HG02763 (cell line): ENCODE results near the gene CA14.
"Not testable (repeated sequence)": the region's sequence is repeated elsewhere in the genome, so short reads cannot be mapped to it uniquely, and the experiment has no call there.

Experiments used
- ATAC-seq: cut with Tn5 transposase; IDR thresholded peaks from one replicate; pipeline ENCODE4 v1.9.1; 2021; ENCODE audit warnings: mild to moderate bottlenecking, moderate library complexity; ENCODE audit not compliant: unreplicated experiment

CA14 gene

DNA sequence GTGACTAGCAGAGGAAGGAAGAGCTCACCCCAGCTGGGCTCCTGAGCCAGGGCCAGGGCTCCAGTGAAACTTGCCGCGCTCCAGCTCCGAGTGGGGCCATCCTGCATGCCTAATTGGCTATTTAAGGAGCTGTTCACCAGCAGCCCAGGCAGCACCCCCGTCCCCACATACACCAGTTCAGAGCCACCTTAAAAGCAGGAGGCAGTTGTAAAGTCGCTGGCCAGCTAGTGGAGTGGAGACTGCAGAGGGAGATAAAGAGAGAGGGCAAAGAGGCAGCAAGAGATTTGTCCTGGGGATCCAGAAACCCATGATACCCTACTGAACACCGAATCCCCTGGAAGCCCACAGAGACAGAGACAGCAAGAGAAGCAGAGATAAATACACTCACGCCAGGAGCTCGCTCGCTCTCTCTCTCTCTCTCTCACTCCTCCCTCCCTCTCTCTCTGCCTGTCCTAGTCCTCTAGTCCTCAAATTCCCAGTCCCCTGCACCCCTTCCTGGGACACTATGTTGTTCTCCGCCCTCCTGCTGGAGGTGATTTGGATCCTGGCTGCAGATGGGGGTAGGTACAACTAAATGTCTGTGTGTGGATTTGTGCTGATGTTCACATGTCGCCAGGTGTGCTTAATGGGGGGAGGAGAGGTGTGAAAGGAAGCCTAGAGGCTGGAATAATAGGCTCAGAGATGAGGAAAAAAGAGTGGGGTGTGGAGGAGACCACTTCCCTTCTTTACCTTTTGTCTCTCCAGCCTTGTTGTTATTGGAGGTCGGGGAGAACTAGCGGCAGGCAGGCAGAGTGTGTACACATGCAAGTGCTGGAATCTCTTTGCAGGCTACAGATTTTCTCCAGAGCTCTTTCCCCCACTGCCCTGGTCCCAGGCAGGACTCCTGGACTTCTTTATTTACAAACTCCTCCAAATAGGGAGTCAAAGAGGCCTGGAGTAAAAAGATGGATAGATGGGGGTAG lies at the start of gene CA14:
Gene CA14 (plus strand): TSS at position 151 of the 962 bp plus-strand sequence. CDS start 355 bp downstream, at position 506.
- no peak for ATAC-seq

DNA sequence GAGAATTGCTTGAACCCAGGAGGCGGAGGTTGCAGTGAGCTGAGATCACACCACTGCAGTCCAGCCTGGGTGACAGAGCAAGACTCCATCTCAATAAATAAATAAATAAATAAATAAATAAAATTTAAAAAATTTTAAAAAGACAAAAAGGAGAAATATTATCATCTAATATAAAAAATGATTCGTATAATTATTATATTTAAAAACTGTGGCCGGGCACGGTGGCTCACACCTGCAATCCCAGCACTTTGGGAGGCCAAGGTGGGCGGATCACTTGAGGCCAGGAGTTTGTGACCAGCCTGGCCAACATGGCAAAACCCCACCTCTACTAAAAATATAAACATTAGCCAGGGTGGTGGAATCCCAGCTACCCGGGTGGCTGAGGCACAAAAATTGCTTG lies 49.1 kb upstream of the CA14 start:
- not testable (repeated sequence) for ATAC-seq

DNA sequence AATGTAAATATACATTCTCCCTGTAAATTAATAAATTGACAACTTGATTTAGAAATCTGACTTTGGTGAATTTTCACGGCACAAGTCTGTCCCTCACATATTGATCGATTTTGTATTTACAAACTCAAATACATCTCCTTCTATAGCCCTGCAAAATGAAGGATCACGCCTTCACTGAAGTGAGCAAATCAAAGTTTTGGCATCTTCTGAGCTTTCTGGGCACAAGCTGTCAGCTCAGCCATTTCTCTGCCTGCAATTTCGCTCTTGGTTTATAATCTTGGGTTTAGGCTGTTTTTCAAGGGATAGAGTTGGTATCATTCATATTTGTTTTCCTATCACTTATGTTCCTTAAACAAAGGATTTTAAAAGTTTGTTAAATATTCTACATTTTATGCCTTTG lies 47.5 kb upstream of the CA14 start:
- no peak for ATAC-seq

DNA sequence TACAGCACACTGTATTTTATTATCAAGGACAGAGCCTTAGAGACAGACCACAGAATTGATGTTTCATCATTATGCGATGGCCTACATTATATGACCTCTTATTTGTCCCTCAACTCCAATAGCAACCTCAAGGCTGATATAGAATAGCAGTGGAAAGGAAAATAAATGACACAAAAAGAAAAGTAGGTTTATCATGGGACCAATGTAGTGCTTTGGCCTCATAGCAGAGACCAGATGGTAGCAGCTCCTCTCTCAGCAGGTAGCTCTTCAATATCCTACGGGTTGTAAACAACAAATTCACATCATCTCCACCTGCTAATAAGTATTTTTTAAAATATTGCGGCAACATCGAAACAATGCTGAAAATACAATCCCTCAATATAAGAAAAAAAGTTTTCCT lies 46.9 kb upstream of the CA14 start:
- ATAC-seq = no peak

DNA sequence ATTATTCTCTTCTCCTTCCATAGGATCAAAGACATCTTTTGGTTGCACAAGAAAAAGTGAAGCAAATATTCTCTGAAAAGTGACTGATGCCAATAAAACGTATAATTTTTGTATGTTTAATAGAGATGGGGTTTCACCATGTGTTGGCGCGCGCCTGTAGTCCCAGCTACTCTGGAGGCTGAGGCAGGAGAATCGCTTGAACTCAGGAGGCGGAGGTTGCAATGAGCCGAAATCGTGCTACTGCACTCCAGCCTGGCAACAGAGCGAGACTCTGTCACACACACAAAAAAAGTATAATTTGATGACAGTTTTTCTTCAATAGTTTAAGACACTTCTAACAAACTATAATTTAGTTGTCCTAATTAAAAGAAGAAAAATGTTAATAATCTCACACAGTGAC lies 45.5 kb upstream of the CA14 start:
- ATAC-seq = no peak

DNA sequence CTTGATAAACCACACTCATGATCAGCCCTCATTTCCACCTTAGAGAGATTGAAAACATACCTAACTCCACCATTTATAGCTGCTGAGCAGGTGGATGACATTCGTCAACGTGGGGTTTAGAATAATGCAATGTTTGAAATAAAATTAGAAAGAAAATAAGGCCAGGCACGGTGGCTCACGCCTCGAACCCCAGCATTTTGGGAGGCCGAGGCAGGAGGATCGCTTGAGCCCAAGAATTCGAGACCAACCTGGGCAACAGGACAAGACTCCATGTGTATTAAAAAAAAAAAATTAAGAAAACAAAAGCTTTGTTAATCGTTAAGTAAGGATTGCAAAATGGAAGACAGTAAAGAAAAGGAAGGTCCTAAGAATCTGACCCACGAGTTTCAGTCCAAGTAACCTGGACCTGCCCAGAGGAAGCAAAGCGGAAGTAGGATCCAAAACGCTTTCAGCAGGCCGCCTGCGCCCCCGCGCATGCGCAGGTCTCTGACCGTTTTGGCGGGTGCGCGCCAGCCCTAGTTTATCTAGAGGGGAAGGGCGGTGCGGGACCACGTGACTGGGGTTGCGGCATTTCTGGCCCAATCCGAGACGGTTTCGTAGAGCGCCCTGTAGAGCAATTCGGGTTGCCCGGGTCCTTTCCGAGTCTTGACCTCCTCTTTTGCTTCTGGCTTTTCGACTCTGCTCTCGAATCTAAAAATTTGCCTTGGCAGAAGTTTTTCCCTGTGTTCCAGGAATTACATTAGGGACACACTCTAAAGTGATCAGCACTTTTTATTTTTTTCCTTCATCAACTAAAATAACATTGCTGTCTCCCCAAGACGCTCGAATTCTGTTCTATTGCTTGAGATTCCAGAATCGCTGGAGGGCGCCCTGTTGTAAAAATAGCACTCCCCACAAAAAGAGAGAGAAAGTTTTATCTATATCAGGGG lies 44.1 kb upstream of the CA14 start:
- peak; percentile 83 for ATAC-seq

DNA sequence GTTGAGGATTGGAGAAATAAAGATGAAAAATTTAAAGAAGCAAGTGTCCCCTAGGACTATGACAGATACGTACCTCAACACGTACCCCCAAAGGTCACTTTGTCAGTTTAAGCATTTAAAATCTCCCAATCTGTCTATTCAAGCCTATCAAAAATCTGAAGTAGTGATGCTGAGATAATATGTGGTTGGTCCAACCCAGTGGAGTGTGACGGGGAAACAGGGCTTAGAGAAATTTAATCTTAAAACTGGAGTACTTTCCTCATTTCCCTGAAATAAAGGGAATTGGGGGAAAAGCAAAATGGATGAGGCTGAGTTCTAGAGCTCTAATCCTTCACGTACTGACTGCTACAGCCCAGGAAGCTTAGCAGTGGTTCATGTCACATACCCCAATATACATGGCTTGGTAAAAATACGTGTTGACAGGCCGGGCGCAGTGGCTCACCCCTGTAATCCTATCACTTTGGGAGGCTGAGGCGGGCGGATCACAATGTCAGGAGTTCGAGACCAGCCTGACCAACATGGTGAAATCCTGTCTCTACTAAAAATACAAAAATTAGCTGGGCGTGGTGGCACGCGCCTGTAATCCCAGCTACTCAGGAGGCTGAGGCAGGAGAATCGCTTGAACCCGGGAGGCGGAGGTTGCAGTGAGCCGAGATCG lies 43.3 kb upstream of the CA14 start:
- ATAC-seq = not testable (repeated sequence)

DNA sequence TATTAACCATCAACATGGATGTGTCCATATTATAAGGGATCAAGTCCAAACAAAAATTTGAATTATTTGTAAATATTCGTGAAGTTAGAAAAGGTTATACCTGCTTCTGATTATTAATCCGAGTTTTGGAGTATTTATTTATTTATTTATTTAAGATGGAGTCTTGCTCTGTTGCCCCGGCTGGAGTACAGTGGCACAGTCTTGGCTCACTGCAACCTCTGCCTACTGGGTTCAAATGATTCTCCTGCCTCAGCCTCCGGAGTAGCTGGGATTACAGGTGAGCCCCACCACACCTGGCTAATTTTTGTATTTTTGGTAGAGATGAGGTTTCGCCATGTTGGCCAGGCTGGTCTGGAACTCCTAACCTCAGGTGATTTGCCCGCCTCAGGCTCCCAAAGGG lies 41.7 kb upstream of the CA14 start:
- ATAC-seq = not testable (repeated sequence)

DNA sequence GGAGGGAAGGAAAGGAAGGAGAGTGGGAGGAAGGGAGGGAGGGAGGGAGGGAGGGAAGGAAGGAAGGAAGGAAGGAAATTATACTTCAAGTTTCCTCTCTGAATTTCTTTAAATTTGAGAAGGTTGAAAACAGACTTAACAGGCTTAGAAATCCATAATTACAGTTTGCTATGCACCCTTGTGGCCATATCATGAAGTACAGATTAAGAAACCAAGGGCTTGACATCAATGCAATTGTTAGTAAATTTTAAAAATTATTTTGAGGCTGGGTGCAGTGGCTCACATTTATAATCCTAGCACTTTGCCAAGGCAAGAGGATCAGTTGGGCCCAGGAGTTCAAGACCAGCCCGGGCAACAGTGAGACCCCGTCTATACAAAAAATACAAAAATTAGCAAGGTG lies 36.0 kb upstream of the CA14 start:
- ATAC-seq = no peak

DNA sequence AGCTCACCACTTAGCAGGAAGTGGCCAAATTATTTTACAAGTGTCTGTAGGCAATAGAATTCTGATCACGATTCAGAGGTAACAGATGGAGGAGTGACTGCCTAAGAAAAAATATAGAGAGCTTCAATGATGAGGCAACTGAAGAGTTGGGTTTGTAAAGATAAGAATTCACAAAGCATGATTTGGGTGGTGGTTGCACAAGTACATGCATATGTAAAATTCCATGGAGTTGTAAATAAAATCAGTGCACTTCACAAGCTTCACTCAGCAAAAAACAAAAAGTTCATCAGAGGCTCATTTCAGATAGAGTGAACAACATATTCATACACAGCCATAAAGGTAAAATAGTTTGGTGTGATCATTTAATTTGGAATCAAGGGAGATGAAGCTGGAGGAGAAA lies 32.6 kb upstream of the CA14 start:
- no peak for ATAC-seq

DNA sequence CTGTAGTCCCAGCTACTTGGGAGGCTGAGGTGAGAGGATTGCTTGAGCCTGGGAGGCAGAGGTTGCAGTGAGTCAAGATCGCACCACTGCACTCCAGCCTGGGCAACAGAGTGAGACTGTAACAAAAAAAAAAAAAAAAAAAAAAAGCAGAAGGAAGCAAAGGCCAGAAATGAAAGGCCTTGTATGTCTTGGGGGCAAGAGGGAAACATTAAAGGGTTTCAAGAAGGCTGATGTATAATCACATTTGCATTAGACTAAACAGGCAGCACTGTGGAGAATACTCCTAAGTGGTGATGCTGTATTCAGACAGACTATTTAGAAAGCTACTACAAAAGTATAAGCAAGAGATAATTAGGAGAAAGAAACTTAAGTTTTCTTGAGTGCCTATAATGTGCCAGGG lies 32.0 kb upstream of the CA14 start:
- ATAC-seq = no peak

DNA sequence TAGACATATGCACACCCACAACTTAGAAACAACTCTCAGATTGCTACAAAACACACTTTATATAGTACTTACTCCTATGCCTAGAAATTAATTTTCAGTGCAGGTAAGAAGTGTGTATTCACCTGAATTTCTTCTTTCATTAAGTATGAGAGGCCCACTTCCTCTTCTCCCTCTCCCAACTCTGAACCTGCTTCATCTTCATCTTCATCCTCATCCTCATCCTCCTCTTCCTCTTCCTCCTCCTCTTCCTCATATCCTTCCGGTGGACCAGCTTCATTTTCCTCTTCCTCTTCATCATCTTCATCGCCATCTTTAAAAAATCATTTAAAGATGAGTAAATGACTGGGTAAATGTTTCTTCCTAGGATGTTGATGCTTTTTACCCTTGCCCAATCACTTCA lies 31.1 kb upstream of the CA14 start:
- no peak for ATAC-seq

DNA sequence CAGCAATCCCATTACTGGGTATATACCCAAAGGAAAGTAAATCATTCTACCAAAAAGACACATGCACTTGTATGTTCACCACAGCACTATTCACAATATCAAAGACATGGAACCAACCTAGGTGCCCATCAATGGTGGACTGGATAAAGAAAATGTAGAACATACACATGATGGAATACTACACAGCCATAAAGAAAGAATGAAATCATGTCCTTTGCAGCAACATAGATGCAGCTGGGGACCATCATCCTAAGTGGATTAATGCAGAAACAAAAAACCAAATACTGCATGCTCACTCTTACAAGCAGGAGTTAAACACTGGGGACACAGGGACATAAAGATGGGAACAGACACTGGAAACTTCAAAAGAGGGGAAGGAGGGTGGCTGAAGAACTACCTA lies 30.3 kb upstream of the CA14 start:
- no peak for ATAC-seq

DNA sequence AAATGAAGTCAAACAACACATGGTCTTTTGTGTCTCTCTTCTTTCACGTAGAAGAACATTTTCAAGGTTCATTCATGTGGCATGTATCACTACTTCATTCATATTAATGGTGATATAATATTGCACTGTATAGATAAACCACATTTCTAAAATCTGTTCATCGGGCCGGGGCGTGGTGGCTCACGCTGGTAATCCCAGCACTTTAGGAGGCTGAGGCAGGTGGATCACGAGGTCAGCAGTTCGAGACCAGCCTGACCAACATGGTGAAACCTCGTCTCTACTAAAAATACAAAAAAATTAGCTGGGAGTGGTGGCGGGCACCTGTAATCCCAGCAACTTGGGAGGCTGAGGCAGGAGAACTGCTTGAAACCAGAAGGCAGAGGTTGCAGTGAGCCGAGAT lies 29.3 kb upstream of the CA14 start:
- ATAC-seq = not testable (repeated sequence)

DNA sequence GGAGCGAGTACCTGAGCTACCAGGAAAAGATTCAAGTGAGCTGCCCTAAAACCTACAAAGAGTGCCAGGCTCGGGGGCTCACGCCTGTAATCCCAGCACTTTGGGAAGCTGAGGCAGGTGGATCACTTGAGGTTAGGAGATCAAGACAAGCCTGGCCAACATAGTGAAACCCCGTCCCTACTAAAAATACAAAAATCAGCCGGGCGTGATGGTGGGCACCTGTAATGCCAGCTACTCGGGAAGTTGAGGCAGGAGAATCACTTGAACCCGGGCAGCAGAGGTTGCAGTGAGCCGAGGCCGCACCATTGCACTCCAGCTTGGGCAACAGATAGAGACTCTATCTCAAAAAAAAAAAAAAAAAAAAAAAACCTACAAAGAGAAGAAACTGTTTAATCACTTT lies 24.7 kb upstream of the CA14 start:
- not testable (repeated sequence) for ATAC-seq

DNA sequence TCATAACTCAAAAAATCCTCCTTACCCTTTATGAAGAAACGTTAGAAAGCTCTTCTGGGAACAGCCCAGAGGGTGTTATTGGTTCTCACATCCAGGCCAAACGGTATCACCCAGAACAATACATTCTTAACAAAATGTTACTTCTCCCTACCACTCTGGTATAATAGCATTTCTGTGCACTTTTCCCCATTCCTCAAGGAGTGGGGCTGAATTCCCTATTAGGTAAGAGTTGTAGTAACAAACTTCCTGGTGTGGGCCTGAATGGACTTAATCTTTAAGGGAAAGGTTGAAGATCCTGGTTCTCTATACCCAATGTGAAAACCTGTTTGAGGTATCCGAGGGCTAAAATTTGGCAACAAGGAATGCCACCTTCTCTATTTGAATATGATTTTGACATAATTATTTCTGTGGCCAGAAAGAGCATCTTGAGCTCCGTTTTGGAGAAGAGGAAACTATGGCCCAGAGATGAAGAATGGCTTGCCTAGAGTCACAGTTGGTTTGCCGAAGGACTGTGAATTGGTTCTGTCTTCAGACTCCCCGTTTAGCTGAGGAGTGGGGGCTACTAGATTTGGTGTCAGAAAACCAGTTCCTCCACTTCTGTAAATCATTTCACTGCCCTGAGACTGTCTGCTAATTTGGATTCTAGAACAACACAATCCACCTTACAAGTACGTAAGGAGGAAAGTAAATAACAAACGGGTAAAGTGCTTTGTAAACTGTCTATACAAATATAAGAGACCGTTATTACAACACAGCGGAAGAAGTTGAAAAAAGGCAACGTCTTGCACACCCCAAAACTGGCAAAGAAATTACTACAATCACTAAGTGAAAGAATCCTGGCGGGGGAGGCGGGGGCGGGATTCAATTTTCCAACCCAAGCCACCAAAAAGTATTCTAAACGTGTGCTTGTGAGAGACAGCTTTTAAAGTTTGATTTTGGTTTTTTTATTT lies 23.9 kb upstream of the CA14 start:
- ATAC-seq = no peak

DNA sequence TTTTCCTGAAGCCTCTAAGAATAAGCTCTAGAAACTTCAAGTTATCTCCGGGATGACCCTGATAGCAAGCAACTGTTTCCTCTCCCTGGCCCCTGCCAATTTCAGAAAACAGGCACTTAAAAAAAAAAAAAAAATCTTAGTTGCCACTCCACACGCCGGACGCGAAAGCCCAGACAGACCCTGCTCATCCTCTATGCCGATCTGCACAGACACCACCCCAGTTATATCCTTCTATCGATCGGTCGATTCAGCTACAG lies 23.3 kb upstream of the CA14 start:
- ATAC-seq = no peak

DNA sequence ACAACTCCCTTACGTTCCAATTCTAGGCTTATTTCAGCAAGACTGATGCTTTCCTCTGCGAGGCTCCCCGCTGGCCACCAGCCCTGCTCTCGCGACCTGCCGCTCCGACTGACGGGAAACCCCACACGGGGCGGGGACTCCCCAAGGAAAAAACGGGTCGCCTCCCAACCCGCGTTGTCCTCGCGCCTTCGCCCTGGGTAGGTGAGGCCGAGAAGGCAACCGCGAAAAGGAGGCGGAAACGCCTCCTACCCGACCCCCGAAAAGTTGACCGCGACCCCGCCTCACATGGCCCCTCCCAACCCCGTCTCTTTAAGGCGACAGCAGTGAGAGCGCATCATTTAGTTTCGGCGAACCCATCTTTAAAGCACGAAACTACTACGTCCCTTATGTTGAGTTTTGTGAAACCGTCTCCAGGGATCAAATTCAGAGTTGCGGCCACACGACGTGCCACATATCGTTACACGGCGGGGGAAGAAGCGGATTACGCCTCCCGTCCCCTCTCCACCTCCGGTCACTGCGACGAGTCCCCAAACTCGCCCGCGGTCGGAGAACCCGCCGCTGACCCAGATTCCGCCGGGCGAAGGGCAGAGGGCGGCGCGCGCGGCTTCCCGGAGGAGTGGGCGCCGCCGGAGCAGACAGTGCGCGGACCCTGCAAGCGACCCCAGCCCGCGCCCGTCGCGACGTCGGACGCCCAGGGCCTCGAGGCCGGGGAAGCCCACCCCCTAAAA lies 22.8 kb upstream of the CA14 start:
- ATAC-seq = peak; percentile 41

DNA sequence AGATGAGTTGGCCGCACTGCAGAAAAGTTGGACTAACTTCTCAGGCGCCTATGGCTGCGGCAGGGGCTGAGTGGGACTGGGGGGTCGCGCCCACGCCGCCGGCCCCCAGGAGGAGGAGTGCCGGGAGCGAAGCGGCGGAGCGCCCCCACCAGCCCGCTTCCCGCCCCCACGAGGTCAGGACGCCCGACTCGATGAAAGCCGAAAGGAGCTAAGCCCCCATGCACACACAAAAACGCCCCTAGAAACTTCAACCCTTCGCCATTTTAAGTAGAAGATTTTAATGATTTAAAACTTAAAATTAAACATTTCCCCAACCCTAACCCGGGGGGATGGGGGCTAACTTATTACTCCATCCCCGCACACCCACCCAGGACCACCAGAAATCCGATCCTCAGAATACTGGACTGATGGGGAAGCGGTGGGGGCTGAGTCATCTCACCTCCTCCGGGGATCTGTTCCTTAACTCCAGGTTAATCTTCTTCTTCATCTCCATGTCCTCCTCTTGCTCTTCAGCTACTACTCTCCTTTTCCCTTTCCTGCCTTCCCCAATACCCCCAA lies 22.2 kb upstream of the CA14 start:
- ATAC-seq = no peak
